H1 (cell line): ENCODE data around the gene ZNF777.

Experiments
- ATF3 ChIP-seq: IDR thresholded peaks from 2 replicates; pipeline ENCODE4 v1.6.1; 2011; ENCODE audit warnings: low read depth, mild to moderate bottlenecking, low read length; ENCODE audit not compliant: insufficient read depth
- CBX5 ChIP-seq: fragments of 300-800, 300-1000 bp; sonication (generic); IDR thresholded peaks from 2 replicates; pipeline ENCODE4 v1.7.1; 2016; ENCODE audit warnings: antibody characterized with exemption, low read length, low read depth
- CBX8 ChIP-seq: fragments of 300-800, 300-1000 bp; sonication (generic); IDR thresholded peaks from 2 replicates; pipeline ENCODE4 v1.7.1; 2016; ENCODE audit warnings: low read depth, low read length, borderline replicate concordance
- CHD2 ChIP-seq: IDR thresholded peaks from 2 replicates; pipeline ENCODE4 v1.6.1; 2012; ENCODE audit warnings: low read length, improper control_type of control experiment
- CTCF ChIP-seq, 3 experiments: IDR thresholded peaks; 1 replicate in 2 of 3; 2 replicates in 1 of 3; pipeline versions ENCODE4 v1.5.1 to v1.6.1; 2011; ENCODE audit warnings: low read length in 3 of 3, mild to moderate bottlenecking in 3 of 3, inconsistent platforms in 2 of 3, low read depth in 1 of 3, moderate library complexity in 1 of 3; ENCODE audit not compliant: insufficient read depth in 1 of 3; ENCODE audit errors: control extremely low read depth in 1 of 3
- EZH2 ChIP-seq: fragments of 200-600 bp; sonication (generic); IDR thresholded peaks from 2 replicates; pipeline ENCODE4 v1.7.1; 2012; ENCODE audit warnings: low read depth, mild to moderate bottlenecking, moderate library complexity, low read length, inconsistent platforms; ENCODE audit not compliant: severe bottlenecking
- JUN ChIP-seq: IDR thresholded peaks from 2 replicates; pipeline ENCODE4 v1.6.1; 2011; ENCODE audit warnings: low read depth, mild to moderate bottlenecking, improper control_type of control experiment, low read length
- KDM5A ChIP-seq: fragments of 200-600 bp; IDR thresholded peaks from 2 replicates; pipeline ENCODE4 v1.7.1; 2012; ENCODE audit warnings: mild to moderate bottlenecking, low read length, inconsistent platforms, mixed read lengths
- POLR2A ChIP-seq, 2 experiments: IDR thresholded peaks; 1 replicate in 1 of 2; 2 replicates in 1 of 2; pipeline ENCODE4 v1.6.1; 2011; ENCODE audit warnings: low read depth in 2 of 2, low read length in 2 of 2, mild to moderate bottlenecking in 2 of 2; ENCODE audit errors: control extremely low read depth in 1 of 2
- POU5F1 ChIP-seq: IDR thresholded peaks from 2 replicates; pipeline ENCODE4 v1.6.1; 2011; ENCODE audit warnings: low read depth, mild to moderate bottlenecking, low read length, moderate library complexity
- SIN3A ChIP-seq, 2 experiments: IDR thresholded peaks in 1 of 2; conservative IDR thresholded peaks in 1 of 2; 2 replicates each; pipeline ENCODE4 v1.6.1; 2011 to 2012; ENCODE audit warnings: low read length in 2 of 2, improper control_type of control experiment in 1 of 2, low read depth in 1 of 2, mild to moderate bottlenecking in 1 of 2
- SRF ChIP-seq: IDR thresholded peaks from 2 replicates; pipeline ENCODE4 v1.6.1; 2011; ENCODE audit warnings: mild to moderate bottlenecking, low read depth, low read length, moderate library complexity
- TAF1 ChIP-seq: IDR thresholded peaks from 2 replicates; pipeline ENCODE4 v1.6.1; 2011; ENCODE audit warnings: mild to moderate bottlenecking, low read depth, low read length
- USF2 ChIP-seq: IDR thresholded peaks from 2 replicates; pipeline ENCODE4 v1.6.1; 2011; ENCODE audit warnings: low read length, improper control_type of control experiment

GRCh38 chr7:149454006-149454405 lies 6.9 kb downstream of the ZNF777 start:
- no peak for TF ChIP-seq CBX8
- no peak for TF ChIP-seq SIN3A (conservative IDR thresholded peaks at IDR 0.05 in 1 of 2, IDR thresholded peaks at IDR 0.05 in 1 of 2; ENCODE audit: low read depth in 1 of 2, low read length in 2 of 2)
- no peak for TF ChIP-seq SRF
- TF ChIP-seq POLR2A (IDR thresholded peaks at IDR 0.05; ENCODE audit: control extremely low read depth in 1 of 2, low read depth in 2 of 2, low read length in 2 of 2) = no peak
- TF ChIP-seq CTCF (IDR thresholded peaks at IDR 0.05; ENCODE audit: control extremely low read depth in 1 of 3, insufficient read depth in 1 of 3, low read depth in 1 of 3, low read length in 3 of 3) = no peak
- no peak for TF ChIP-seq POU5F1
- no peak for TF ChIP-seq TAF1
- no peak for TF ChIP-seq CBX5
- TF ChIP-seq JUN = no peak
- TF ChIP-seq CHD2 = no peak
- no peak for TF ChIP-seq EZH2
- TF ChIP-seq KDM5A = no peak
- TF ChIP-seq USF2 = no peak
- no peak for TF ChIP-seq ATF3
